NOMO-1 treated with dmso at 0.1 percent for 144 hours (cell line): Measurements from ENCODE around the gene ZNF248.

Experiments used
- DNase-seq: peaks from one replicate; lab custom pipeline; 2025; ENCODE audit not compliant: unreplicated experiment; lab: John Stamatoyannopoulos, UW

Gene ZNF248

DNA sequence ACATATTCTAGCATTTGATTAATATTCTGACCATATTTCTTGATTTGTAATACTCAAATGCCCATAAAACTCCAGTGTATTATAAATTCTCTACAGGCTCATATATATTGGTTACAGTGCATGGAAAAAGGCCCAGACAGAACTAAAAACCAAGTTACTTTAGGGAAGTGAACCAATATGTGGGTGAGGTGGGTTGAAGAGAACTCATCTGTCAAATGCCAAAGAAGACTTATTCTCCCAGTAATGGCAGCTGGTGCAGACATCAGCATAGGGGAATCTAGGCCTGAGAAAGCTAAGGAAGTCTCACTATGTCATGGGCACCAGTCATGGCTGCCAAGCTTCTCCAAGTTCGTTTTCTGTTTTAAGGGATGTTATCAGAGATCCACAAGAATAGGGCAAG, 30.6 kb downstream of the ZNF248 start:
- no peak for DNase-seq

DNA sequence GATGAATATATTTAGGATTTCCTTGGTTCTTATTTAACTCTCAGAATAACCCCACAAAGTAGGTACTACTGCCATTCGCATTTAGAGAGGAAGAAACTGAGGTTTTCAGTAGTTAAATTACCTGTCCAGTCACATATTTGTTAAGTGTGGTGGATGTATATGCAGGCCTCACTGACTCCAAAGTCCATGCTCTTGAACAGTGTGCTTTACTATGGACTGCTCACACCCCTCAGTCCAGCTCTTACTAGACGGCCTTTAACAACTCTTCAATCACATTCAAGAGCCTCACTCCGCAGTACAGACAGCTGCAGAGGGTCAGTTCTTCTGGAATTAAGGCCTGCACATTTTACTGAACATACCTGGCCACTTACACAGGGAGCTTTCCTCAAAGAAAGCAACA, 36.2 kb downstream of the ZNF248 start:
- DNase-seq: no peak

DNA sequence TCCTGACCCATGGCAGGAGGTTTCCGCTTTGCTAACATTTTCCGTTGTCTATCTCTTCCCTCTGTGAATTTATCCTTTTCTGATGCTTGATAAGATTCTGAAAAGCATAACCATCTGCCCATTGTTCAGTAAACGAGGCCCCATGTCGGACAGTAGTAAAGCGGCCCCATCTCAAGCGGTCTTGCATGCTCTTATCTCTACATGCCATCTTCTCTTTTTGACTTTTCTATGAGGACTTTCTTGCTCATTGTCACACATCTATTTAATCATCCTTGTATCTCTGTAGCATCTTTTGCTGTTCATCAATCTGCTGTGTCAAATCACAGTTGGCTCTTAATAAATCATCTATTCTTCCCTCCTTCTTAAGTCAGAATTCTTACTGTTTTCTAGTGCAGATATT, 37.6 kb downstream of the ZNF248 start:
- no peak for DNase-seq

DNA sequence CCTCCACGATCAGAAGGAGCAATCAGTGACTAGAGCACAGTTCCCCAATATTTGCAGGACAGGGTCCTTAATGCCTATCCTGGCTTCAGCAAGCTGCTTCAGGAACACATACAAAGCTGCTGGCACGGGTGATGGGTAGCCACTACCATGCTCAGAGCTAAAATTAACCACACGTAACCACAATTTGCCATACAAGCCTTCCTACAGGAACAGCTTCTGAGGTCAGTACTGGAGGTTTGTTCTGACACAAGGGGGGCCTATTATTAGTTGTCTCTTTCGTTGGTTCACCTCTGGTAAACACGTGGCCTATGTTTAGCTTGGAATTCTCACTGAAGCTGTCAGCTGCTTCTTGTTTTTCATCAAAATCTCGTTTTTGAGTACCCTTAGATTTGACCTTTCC, 41.1 kb downstream of the ZNF248 start:
- DNase-seq: no peak

DNA sequence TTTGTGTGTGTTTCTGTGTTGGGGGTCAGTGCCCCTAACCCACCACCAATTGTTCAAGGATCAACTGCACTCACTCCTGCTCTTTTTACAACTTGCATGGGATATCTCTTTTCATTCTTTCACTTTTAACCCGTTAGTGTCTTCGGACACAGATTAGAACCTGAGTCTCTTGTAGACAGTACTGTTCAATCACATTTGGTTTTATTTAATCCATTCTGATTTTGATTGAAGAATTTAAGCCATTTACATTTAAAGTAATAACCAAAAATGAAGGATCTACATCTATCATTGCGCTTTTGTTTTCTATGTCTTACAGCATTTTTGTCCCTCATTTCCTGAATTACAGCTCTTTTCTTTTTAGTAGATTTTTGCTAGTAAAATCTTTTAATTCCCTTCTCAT, 43.6 kb downstream of the ZNF248 start:
- DNase-seq: no peak

DNA sequence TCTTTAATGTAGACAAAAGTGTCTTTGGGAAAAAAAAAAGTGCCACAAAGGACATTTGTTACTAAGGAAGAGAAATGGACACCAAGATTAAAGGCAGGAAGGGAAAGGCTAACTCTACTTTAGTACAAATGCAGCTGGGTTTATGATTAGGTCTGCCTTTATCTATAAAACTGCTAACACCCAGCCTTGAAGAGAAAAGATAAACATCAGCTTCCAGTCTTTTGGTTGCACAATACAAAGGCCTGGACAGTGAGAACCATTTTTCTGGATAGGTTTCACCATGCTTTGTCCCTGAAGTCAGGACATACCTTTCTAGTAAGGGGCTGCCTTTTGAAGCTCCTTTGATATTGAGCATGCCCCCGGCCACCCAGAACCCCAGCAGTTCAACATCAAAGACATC, 45.1 kb downstream of the ZNF248 start:
- DNase-seq: no peak

DNA sequence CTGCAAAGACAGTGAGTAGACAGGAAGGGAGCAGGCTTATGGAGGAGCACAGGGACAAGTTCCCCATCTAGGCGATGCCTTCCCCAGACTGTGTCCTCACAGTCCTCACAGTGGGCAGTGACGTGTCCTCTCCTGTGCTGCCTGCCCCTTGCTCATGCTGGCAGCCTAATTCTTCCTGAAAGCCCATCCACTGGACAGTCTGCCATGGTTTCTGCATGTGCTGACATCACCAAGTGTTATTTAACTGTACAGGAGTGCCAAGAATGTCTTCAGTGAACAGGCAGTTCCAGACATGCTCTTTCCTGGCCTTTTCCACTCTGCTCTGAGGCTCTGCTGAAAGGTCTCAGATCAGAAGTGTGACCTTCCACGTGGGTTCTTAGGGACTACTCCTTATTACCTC, 54.1 kb downstream of the ZNF248 start:
- DNase-seq: no peak

DNA sequence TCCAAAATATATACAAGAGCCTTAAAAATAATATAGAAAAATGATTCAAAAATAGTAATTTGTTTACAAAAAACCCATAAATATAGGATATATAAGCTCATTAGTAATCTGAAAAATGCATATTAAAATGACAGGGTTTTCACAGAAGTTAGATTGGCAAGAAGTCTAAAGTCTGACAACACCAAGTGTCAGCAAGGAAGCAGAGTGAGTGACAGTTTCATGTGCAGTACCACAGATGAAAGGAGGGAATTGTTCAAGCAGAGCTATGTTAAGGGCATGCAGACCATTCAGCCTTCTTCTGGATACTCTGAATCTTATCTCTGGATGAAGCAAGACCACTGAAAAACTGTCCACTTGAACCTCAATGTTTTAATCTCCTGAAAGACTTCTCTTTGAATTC, 55.9 kb downstream of the ZNF248 start:
- DNase-seq: no peak

DNA sequence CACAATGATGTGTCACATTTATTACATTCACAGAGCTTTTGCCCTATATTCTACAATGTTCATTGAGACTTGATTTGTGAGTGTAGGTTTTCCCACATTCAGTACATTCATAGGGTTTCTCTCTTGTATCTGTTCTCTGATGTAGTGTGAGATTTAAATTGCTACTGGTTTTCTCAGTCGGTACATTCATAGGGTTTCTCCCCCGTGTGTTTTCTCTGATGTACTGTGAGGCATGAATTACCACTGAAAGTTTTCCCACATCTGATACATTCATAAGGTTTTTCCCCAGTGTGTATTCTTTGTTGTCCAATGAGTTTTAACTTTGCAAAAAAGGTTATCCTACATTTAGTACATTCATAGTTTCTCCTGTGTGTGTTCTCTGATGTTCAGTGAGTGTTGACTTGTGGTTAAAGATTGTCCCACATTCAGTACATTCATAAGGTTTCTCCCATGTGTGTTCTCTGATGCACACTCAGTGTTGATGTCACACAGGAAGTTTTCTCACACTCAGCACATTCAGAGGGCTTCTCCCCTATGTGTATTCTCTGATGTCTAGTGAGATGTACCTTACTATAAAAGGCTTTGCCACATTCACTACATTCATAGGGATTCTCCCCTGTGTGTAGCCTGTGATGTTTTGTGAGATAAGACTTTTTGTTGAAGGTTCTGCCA, 63.0 kb downstream of the ZNF248 start:
- DNase-seq: no peak

DNA sequence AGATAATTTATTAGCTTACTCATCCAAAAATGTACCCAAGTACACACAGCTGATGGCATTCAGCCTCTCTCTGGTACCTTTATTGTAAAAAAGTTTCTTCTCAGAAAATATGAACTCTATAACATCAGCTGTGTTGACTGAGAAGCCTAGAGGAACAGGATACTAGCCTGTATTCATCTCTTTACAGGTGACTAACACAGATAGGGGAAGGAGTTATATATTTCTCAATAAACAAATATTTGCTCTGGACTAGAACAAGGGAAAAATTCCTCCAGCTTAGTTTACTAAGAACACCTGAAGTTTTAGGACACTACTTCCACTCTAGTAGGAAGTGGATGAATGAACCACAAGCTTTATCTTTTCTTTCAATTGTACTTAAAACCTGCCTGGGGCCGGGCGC, 67.8 kb downstream of the ZNF248 start:
- DNase-seq: no peak

DNA sequence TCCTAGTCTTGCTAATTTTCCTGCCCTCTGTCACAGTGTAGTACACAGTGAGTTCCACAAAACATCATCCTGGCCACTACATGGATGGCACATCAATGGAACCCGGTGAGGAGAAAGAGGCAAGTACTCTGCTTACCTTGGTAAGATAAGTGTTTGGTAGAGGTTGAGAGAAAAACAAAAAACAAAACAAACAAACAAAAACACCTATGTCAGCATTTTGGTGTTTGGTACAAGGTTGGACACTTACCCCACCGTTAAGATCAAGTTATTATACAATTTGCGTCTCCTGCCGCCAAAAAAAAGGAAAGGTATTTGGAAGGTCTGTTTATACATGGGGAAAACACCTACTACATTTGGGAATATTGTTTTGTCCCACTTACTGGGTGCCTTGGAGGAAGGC, 72.7 kb downstream of the ZNF248 start:
- no peak for DNase-seq

DNA sequence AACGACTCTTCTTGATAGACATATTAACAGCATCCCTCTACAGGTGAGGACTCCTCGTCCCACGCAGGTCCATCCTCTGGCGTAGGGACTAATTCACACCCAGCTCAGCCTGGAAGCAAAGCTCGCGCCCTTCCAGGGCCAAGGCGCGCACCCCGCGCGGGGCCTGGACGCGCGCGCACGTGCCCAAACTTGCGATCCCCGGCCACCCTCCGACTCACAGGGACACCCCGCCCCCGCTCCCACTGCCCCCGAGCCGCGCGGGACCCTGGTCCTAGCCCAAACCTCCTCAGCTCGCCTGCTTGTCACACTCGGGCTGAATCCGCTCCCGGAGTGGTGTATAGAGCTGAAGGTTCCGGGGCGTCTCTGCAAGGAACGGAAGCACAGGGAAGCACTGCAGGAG, 76.9 kb downstream of the ZNF248 start:
- no peak for DNase-seq

DNA sequence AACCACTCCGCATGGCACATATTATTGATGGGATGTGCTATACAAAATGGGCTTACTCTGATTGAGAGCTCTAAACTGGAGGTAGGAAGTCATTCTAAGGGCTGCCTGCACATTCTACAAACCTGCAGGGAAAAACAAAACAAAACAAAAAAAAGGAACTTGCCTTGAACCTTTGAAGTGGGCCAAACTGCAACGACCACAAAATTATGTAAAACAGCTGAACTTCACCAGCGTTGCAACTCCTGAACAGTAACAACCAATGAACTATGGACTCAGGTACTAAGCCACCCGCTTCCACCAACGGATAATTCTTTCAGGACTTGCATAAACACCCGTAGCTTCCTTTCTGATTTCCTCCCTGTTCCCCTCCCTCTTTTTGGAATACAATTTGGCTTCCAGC, 80.4 kb downstream of the ZNF248 start:
- DNase-seq: no peak

DNA sequence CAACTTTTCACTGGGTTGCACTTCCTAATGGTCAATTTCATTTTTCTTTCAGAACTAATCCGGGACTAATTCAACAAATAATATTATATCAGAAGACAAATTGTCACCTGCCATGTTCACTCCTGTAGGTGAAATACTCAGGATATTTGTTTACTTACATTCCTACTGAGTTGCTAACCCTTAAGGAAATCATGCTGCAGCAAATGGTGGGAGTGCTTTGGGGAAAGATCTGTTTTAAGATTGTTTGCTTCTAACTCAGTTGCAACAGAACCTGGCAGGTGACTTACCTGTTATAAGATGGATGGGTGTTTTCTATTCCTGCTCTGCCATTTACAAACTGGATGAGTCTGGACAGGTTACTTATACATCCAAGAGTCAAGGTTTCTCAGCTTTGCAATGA, 81.8 kb downstream of the ZNF248 start:
- no peak for DNase-seq

DNA sequence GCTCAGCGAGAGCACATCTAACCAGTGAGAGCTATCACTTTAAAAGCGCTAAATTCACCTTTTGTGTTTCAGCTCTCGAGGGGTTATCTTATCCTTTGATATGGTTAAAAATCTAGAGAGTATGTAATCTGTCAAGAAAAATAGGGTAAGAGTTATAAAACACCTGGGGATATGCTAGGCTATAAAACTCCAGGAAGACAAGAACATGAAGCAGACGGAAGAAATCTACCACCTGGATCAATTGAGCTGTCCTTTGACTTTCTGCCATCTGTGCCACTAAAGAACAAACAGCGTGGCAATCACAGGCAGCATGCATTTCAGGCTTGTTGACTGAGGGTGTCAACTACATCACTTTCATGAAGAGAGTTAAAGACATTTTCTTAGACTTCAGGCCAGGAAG, 83.1 kb downstream of the ZNF248 start:
- no peak for DNase-seq

DNA sequence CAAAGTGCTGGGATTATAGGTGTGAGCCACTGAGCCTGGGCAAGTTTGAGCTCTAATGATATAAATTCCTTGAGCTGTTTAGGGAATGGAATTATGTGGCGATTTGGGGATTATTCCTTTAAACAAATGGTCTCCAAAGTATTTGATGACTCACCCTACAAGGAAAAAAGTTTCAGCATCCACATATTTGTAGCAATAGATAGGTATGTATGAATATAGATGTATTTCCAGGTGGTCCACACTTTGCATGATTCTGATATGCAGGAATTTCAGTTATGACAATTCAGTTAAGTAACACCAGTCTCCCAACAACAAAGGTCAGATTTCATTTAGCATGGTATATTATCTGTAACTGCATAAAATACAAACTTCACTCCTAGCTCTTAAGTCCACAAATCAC, 92.2 kb downstream of the ZNF248 start:
- DNase-seq: no peak

DNA sequence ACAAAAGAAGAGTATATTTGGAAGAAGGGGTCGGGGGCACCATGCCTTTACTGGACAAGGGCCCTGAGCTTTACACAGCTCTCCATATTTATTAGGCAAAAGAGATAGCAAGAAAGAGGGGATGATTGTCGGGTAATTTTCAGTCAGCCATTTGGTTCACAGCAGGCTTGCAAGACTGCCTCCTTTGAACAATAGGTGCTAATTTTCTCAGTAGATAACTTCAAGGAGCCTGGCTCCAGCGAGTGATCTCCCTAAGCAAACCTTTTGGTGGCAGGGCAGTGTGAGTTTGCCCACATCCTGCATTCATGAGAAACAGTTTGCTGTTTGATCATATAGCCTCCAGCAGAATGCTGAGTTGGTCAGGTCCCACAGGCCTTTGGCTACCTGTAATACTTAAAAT, 94.3 kb downstream of the ZNF248 start:
- no peak for DNase-seq

DNA sequence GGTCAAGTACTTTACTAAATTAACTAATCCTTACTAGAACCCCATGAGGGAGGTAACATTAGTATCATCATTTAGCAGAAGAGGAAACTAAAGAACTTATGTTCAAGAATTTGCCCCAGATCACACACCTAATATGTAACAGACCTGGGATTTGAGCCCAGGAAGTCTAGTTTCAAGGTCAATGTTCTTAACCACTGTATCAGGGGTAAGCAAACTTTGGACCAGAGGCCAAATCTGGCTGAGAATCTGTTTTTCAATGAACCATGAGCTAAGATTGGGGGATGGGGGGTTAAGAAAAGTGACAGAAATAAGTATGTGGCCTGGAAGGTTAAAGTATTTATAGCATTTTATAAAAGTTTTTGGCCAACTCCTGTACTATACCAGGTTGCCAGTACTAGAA, 95.1 kb downstream of the ZNF248 start:
- DNase-seq: no peak

DNA sequence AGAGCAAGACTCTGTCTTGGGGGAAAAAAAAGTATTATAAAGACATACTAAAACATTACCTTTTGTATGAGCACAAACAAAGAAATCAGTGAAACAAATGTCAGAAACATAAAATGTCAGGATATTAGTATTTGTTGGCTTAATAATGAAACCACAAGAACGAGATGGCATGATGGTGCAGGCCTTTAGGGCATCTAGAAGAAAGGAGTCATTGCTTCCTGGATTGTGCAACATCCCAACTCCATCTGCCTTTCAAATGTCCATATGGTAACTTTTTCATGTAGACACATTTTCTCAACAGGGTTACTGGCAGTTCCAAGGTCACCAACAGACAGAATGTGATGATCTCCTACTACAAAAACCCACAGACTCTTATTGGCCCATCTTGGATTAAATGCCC, 96.6 kb downstream of the ZNF248 start:
- DNase-seq: no peak

DNA sequence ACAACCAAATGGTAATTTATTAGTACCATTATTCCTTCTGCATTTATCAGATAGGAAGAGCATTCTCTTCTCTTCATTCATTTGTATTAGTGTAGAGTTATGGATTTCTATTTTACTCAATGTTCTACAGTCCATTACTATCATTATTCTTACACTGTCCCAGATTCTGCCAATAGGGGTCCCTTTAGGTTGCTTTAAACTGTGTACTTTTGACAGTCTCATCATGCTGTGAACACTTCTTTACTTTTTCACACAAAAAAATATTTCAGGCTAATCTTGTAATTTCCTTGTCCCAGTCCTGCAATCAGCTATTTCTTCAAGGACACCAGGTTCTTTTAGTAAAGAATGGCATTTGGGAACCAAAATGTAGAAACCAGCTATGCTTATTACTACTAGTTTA, 99.3 kb downstream of the ZNF248 start:
- DNase-seq: no peak

DNA sequence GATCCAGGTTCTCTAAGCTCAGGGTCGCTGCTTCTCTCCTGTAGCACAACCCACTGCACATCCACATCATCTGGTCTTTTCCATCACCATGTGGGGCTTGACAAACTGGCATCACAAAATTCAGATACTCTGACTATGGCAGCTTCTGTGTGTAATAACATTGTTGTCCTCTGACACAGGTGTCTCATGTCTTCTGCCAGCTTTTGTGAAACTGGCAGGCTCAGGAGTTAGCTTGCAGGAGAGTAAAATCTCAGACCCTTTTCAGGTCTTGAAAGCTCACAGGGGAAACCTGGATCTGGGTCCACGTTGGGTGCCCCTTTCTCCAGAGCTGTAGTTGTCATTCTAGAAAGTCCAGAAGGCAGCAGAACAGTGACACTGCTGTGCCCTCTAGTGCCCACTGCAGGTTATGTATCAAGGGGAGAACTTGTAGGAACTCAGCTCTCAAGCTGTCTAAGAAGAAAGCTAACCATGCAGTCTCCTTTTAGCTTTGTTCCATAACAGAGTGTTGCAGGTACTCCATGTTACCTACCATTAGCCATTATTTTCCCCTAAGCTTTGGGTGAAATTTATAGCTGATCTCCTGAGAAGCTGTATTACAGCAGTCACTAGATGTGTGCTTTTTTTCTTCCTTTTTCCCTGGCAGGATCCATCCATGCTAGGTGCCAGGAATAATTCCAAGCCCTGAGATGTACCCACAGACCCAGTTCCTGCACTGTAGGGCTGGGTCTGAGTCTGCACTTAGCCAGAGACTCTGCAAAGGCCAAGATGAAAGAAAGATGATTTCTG, 102.7 kb downstream of the ZNF248 start:
- DNase-seq: no peak

DNA sequence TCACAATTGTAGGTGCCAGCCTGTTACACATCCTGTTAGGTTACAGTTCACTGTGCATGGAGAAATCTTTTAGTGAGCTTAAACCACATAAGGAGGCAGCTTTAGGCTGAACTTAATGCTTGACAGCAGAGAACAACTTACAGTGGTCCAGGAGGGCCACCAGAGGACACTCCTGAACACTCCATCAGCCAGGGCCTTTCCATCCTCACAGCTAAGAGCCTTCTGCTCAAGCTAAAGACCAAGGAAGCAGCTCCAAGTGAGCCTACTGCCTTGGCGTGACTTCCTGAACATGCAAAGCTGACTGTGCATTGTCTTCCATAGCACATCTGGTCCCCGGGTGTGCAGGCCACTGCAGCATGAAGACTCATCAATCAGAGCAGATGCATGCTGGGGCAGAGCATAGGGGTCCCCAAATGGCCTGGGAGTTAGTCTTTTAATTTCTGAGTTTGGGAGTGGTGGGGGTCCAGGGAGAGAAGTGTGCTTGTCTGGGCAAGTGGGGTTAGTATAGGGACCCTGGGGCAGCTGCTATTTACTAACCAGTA, 105.0 kb downstream of the ZNF248 start:
- DNase-seq: no peak

DNA sequence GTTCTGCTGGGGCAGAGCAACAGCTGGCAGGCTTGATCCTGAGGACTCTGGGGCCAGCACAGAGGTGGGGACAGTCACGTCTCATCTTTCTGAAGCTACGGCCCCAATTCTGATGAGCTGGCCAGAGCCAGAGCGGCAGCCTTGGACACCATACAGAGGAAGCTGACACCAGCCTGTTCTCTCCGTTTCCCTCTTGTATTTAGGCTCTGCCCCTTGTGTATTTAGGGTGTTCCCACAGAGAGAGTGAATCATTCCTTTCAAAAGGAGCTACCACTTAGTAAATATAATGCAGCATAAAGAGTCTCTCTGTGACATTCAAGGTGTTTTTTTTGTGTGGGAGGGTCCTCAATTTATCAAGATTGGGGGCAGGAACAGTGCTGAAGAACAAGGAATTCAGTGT, 109.2 kb downstream of the ZNF248 start:
- no peak for DNase-seq
